Measurements from ENCODE around the gene AIF1. TPM values are rescaled to one million over a fixed set of nuclear protein-coding genes. Genes with fewer than 3 reads are reported as not detected.

AIF1 gene
- total RNA-seq, 1 donor from 2014 or later: not detected

DNA sequence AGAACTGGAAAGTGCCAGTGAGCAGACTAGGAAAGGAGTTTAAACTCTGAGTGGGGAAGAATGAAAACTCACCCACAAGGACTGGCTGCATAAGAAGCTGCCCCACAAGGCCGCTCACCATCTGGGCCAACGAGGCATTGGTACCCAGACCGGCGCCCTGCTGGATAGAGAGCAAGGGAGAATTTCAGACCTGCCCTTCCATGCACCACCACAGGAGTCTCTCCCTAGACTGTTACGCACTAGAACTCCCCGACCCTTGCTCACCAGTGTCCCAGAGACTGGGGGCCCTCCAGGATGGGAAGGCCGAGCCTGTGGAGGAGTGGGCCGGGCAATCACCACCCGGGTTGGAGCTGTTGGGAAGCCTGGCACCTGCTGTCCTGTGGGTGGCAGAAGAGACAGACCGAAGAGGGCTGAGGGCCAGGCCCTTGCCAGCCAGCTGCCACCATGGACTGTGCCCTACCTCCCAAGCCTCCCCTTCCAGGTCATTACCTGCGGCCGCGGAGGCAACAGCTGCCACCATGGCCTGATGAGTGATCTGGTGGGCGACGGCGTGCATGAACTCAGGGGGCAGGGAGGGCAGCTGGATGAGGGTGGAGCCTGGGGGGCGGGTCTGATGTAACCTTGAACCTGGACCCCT is 28.9 kb downstream of the AIF1 start:
- peaks cover 30% of the 10 kb centered on the region for H3K36me3 Mint-ChIP-seq (ENCODE audit: low read depth)

GRCh38 chr6:31645325-31645724 is 30.3 kb downstream of the AIF1 start:
- Mint-ChIP-seq H3K4me1 (peaks cover 9% of the 10 kb centered on the region), H3K27me3 (ENCODE audit: low read depth) (no peaks in the 10 kb centered on the region), H3K4me3 (peak overlapping the region; percentile 54), H3K27ac (ENCODE audit: unreplicated experiment) (peak overlapping the region; percentile 13), H3K36me3 (ENCODE audit: low read depth) (peaks cover 27% of the 10 kb centered on the region), H3K9me3 (no peaks in the 10 kb centered on the region)
- no peak for DNase-seq (ENCODE audit: low read depth, low spot score)
- TF ChIP-seq, protein P1, sequence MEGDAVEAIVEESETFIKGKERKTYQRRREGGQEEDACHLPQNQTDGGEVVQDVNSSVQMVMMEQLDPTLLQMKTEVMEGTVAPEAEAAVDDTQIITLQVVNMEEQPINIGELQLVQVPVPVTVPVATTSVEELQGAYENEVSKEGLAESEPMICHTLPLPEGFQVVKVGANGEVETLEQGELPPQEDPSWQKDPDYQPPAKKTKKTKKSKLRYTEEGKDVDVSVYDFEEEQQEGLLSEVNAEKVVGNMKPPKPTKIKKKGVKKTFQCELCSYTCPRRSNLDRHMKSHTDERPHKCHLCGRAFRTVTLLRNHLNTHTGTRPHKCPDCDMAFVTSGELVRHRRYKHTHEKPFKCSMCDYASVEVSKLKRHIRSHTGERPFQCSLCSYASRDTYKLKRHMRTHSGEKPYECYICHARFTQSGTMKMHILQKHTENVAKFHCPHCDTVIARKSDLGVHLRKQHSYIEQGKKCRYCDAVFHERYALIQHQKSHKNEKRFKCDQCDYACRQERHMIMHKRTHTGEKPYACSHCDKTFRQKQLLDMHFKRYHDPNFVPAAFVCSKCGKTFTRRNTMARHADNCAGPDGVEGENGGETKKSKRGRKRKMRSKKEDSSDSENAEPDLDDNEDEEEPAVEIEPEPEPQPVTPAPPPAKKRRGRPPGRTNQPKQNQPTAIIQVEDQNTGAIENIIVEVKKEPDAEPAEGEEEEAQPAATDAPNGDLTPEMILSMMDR (conservative IDR thresholded peaks at IDR 0.05): no peak

More for the DNA sequence above, 28.9 kb downstream of the AIF1 start:
- no peaks in the 10 kb centered on the region for H3K4me1 Mint-ChIP-seq
- H3K27me3 Mint-ChIP-seq (ENCODE audit: low read depth): no peaks in the 10 kb centered on the region
- no peak overlapping the region for H3K27ac Mint-ChIP-seq (ENCODE audit: unreplicated experiment)
- TF ChIP-seq, protein P1 (conservative IDR thresholded peaks at IDR 0.05): no peak
- DNase-seq (ENCODE audit: low read depth, low spot score): no peak
- no peak overlapping the region for H3K4me3 Mint-ChIP-seq
- no peaks in the 10 kb centered on the region for H3K9me3 Mint-ChIP-seq

DNA sequence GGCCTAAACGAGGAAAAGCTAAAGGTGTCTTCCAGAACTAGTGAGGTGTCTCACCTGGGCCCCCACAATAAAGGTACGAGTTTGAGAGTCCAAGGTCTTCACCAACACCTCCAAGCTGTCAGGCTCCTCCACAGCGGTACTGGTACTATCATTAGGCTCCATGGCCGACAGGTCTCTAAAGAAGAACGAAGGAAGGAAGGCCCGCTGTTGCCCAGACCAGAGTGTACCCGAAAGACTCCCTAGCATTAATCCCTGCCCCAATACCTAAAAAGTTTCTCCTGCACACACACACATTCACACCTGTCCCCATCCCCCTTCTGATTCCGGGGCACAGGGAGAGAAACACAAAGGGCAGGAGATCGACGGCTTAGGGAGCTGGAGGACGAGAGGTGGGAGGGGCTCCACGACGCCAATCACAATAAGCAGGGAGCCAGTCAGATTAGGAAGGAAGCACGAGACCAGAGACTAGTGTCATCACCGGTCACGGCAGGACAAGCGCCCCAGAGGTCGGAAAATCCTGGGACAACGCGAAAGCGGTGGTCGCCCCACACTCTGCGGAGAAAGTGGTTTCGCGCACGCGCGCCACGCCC is 36.7 kb downstream of the AIF1 start:
- Mint-ChIP-seq H3K27ac (ENCODE audit: unreplicated experiment) (peak overlapping the region; percentile 100), H3K4me3 (peak overlapping the region; percentile 94), H3K9me3 (no peaks in the 10 kb centered on the region), H3K4me1 (peaks cover 39% of the 10 kb centered on the region), H3K36me3 (ENCODE audit: low read depth) (peaks cover 15% of the 10 kb centered on the region), H3K27me3 (ENCODE audit: low read depth) (peaks cover 9% of the 10 kb centered on the region)
- TF ChIP-seq, protein P1 (conservative IDR thresholded peaks at IDR 0.05): no peak
- no peak for DNase-seq (ENCODE audit: low read depth, low spot score)

- DNase-seq (ENCODE audit: low read depth, low spot score): no peak
- Mint-ChIP-seq H3K27ac (ENCODE audit: unreplicated experiment) (peak overlapping the region; percentile 100), H3K4me1 (peaks cover 45% of the 10 kb centered on the region), H3K27me3 (ENCODE audit: low read depth) (peaks cover 9% of the 10 kb centered on the region), H3K9me3 (no peaks in the 10 kb centered on the region), H3K36me3 (ENCODE audit: low read depth) (peaks cover 13% of the 10 kb centered on the region), H3K4me3 (peak overlapping the region; percentile 94)
- TF ChIP-seq, protein P1 (conservative IDR thresholded peaks at IDR 0.05): no peak
These were observed 38.1 kb downstream of the AIF1 start for GRCh38 chr6:31652925-31653724.

DNA sequence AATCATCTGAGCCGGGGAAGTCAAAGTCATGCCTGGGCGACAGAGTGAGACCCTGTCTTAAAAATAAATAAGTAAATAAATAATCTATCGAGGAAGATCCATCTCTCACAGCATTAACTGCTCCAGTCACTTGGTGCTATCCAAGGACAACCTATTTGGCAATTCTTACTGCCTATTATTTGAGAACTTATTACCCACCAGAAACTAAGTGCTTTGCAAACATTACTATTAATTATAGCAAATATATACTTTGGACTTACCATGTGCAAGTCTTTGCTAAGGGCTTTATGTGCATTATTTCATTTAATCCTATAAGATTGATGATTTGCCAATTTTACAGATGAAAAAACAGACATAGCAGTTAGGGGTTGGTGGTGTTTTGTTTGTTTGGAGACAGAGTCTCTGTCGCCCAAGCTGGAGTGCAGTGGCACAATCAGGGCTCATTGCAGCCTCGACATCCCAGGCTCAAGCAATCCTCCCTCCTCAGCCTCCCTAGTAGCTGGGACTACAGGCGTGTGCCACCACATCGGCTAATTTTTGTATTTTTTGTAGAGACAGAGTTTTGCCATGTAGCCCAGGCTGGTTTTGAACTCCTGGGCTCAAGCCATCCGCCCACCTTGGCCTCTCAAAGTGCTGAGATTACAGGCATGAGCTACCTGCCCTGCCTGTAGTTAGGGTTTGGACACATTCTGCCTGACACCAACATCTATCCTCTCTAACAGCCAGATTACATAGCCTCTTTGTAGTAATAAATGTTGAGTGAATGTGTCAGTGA is 39.7 kb downstream of the AIF1 start:
- DNase-seq (ENCODE audit: low read depth, low spot score): no peak
- no peaks in the 10 kb centered on the region for H3K9me3 Mint-ChIP-seq
- H3K36me3 Mint-ChIP-seq (ENCODE audit: low read depth): peaks cover 7% of the 10 kb centered on the region
- TF ChIP-seq, protein P1 (conservative IDR thresholded peaks at IDR 0.05): no peak
- peak overlapping the region; percentile 79 for H3K4me3 Mint-ChIP-seq
- H3K27me3 Mint-ChIP-seq (ENCODE audit: low read depth): peaks cover 9% of the 10 kb centered on the region
- peak overlapping the region; percentile 12 for H3K27ac Mint-ChIP-seq (ENCODE audit: unreplicated experiment)
- H3K4me1 Mint-ChIP-seq: peaks cover 56% of the 10 kb centered on the region
